NCI-H2029 treated with DMSO at 0.1 percent for 48 hours (cell line): ENCODE measurements around the gene KRT74.

Source experiments
- DNase-seq: peaks from one replicate; lab custom pipeline; 2025; lab: John Stamatoyannopoulos, UW

The KRT74 gene

DNA sequence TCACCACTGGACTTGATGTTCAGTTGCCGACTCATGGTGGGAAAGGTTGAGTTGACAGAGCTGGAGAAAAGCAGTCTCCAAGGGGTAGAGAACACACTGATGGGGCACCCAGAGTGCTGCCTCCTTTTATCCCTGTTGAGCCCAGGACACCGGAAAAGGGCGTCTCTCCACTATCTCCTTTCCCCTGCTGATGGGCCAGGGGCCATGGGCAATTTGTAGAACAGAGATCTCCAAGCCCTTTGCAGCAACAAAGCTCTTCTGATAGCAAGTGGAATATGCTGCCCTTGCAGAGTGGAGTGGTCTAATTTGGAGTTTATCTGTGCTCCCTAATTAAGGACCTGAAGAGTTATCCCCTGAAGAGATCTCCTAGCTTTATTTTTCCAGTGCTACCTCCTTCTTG is at the start of gene KRT74:
TSS of gene KRT74 (minus strand) at position 101 of the 400 bp plus-strand sequence. CDS start at position 35, 66 bp downstream.
- no peak for DNase-seq

DNA sequence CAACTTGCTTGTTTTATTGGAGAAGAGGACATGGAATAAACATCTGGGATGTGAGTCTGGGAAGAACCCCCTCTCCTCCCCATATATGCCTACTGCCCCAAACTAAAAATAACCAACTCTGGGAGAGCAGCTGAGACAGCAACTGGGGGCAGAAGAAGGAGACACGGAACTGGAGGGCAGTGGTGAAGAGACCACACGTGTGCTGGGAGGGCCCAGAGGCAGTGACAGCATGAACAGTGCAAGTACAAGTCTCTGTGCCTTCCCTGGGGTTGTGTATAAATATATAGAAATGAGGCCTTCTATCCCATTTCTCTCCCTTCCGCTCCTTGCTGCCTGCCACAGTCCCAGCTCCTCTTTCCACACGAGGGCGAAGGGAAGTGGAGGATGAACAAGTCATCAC is 48.7 kb upstream of the KRT74 start:
- DNase-seq, result no peak

GRCh38 chr12:52618866-52619265 is 45.2 kb upstream of the KRT74 start:
- no peak for DNase-seq

GRCh38 chr12:52618216-52618615 is 44.6 kb upstream of the KRT74 start, which contains the start of gene KRT73:
Gene KRT73 (minus strand): TSS chr12:52618559. CDS start chr12:52618524, 35 bp downstream.
- DNase-seq, result no peak

GRCh38 chr12:52617403-52617785 is 43.8 kb upstream of the KRT74 start:
- DNase-seq, result no peak

GRCh38 chr12:52616680-52617402 is 43.2 kb upstream of the KRT74 start:
- no peak for DNase-seq

DNA sequence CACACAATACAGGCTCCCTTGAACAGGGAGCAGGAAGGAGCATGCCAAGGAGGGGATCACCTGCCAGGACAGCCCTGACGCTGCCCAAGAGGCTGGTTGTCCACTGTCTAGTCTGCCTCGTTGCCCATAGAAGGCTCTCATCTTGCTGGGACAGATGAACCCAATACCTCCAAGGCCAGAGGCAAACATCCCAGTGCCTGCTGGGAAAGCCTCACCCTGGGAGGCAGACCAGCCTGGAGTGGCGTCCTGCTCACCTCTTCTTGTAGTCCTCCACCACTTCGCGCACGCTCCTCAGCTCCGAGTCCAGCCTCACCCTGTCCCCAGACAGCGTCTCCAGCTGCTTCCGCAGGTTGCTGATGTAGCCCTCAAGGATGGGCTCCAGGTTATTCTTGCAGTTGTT is 42.3 kb upstream of the KRT74 start:
- no peak for DNase-seq

GRCh38 chr12:52615208-52615868 is 41.7 kb upstream of the KRT74 start:
- no peak for DNase-seq

GRCh38 chr12:52614381-52615207 is 41.0 kb upstream of the KRT74 start:
- DNase-seq, result no peak

GRCh38 chr12:52613384-52614030 is 39.9 kb upstream of the KRT74 start:
- DNase-seq, result no peak

- no peak for DNase-seq
Measured at GRCh38 chr12:52612431-52613383, 39.1 kb upstream of the KRT74 start.

DNA sequence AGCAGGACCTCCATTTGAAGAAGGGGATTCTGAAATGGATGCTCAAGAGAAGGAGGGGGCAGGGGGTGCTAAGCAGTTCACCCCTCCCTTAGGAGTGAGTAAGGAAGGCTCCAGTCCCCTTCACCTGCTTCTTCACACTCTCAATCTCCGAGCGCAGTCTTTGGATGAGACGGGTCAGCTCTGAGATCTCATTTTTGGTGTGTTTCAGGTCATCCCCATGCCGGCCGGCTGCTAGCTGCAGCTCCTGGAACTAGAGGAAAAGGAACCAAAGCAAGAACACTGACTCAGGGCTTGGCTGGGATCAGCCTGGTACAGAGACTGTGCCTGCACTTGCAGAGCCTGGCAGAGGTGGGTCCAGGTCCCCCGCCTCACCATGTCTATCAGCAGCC is 37.4 kb upstream of the KRT74 start:
- no peak for DNase-seq

GRCh38 chr12:52608826-52609630 is 35.4 kb upstream of the KRT74 start:
- no peak for DNase-seq

GRCh38 chr12:52608161-52608560 is 34.5 kb upstream of the KRT74 start:
- DNase-seq, result no peak

GRCh38 chr12:52607314-52607713 is 33.7 kb upstream of the KRT74 start:
- no peak for DNase-seq

GRCh38 chr12:52606581-52607218 is 33.1 kb upstream of the KRT74 start:
- DNase-seq, result no peak

- no peak for DNase-seq
Measured at GRCh38 chr12:52606096-52606495, 32.5 kb upstream of the KRT74 start.

GRCh38 chr12:52605542-52605941 is 31.9 kb upstream of the KRT74 start:
- DNase-seq, result no peak

DNA sequence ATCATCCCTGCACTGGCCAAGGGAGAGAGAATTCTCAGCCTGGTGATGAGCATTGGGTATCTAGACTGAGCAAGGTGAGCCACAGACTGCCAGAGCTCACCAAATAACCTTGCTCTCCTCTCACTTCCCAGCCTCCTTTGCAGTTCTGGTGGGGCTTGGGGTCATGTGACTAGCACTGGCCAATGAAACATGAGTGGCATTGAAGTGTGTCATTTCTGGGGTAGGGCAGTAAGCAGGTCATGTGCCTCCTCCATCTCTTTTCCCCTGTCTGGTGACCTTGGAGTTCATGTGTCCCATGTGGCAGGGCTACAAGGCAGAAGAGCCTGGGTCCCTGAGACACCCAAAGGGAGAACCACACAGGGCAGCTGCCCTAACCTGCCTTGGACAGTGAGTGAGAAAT is 31.2 kb upstream of the KRT74 start:
- DNase-seq, result no peak

GRCh38 chr12:52603314-52603713 is 29.7 kb upstream of the KRT74 start:
- no peak for DNase-seq
